GM18498 (cell line): ENCODE measurements around the gene CPXM1.

Experiments used
- ATAC-seq: cut with Tn5 transposase; IDR thresholded peaks from one replicate; pipeline ENCODE4 v1.9.1; 2021; ENCODE audit warnings: mild to moderate bottlenecking, moderate library complexity; ENCODE audit not compliant: unreplicated experiment

The CPXM1 gene

DNA sequence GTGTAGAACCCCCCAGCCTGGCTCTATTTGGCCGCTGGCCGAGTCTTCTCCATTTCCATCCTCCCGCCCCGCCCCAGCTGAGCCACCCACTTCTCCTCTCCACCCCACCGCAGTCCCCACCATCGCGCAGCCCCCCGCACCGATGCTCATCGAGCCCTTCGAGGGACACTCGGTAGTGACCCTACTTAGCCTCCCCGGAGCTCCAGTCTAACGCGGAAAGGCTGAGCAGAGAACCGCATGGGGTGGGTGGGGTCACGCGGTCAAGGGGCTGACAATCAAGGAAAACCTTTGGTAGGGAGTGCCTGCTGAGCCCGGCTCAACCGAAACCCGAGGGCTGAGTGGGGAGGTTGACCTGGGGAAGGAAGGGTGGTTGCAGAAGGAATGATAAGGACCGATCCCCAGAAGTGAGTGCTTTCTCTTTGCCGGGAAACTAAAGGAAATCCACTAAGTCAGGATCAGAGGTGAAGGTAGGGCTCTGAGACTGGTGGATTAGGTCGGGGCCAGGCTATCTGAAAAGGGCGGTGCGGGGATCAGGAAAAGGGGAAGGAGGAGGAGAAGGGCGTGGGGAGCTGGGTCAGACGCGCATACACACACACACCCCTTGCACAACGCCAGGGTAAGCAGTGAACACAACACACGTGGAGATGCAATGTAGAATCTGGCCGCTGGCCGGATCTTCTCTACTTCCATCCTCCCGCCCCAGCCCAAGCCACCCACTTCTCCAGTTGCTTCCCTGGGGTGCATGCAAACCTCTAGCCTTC is 49.8 kb downstream of the CPXM1 start:
- no peak for ATAC-seq

DNA sequence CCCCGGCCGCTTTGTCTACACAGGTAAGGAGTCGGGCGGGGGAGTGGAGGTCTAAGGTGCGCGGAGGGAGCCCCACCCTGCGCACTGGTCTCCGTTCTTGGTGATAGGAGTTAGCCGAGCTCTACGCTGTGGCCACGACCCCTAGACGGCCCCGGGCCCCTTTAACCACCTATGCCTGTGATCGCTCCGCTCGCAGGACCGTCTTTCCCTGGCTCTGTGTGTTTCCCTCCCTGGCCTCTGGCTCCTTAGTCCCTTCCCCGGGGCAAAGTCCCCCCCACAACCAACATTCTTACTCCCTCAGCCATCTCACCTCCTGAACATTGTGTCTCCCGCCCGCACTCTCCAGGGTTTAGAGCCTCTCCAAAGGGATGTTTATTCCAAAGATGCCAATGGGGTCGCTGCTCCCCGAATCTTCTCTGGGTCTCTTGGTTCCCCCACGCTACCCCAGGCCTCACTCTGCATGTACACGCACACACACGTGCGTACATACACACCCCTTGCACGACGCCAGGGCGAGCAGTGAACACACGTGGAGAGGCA is 50.4 kb downstream of the CPXM1 start:
- ATAC-seq = no peak

DNA sequence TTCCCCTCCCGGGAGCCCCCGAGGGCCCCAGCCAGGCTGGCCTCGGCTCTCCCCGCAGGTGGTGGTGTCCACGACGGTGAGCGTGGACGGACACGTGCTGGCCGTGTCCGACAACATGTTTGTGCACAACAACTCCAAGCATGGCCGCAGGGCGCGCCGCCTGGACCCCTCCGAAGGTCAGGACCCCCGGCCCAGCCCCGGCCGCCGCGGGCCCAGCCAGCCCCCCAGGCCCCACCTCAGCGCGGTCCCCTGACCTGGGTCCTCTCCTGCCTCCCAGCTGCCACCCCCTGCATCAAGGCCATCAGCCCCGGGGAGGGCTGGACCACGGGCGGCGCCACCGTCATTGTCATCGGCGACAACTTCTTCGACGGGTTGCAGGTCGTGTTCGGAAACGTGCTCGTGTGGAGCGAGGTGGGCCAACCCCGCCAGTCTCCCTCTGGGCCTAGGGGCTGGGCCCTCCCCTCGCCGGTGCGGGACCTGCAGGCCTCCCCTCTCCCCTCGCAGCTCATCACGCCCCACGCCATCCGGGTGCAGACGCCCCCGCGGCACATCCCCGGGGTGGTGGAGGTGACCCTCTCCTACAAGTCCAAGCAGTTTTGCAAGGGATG is 51.0 kb downstream of the CPXM1 start:
- no peak for ATAC-seq

DNA sequence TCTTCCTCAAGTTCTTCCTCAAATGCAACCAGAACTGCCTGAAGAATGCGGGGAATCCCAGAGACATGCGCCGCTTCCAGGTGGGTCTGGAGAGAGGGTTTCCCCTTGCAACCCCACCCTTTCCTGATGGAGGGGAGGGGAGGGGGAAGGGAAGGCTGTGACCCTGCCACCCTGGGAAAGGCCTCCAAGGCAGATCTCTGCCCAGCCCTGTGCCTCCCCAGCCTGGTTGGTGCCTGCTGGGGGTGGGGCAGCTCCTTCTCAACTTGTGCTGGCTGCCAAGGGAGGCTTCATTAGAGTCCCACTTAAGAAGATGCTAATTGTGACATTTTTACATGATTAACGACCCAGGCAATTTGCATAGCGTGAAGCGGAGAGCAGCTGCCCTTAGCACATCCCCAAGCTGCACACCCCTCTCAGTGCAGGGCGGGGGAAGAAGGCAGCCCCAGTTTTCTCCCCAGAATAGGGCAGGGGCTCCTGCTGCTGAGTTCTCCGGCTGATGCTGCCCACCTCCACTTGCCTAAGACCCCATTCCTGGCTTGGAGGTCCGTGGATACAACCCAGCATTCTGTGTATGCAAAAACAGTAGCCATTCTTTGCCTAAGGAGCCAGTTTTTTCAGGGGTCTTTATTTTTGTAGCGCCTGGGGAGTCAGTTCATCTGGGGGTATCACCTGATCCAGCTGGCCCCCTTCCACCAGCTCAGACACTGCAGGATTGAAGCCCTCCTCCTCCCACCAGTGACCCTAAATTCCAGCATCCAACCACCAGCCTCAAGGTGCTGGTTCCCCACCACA is 51.7 kb downstream of the CPXM1 start:
- no peak for ATAC-seq

DNA sequence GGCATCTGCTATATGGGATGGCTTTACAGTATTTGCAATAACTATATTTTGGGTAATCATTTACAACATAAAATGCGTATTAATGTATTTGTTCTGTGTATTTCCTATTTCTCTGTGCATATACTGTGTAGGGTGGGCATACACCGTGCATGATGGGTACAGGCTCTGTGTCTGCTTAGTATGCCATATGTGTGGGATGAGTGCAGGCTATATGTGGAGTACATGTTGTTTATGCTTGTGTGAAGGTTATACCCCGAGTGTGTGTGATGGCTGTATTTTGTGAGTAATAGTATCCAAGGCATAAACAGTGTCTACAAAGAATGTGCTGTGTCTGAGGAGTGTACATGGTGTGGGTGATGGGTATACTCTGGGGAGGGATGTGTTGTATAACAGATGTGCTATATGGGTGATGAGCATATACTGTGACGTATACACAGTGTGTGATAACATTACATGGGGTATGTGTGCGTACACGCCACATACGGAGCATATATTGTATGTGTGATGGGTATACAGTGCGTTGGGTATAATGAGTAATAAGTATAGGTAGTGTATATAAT is 52.7 kb downstream of the CPXM1 start:
- ATAC-seq = no peak

DNA sequence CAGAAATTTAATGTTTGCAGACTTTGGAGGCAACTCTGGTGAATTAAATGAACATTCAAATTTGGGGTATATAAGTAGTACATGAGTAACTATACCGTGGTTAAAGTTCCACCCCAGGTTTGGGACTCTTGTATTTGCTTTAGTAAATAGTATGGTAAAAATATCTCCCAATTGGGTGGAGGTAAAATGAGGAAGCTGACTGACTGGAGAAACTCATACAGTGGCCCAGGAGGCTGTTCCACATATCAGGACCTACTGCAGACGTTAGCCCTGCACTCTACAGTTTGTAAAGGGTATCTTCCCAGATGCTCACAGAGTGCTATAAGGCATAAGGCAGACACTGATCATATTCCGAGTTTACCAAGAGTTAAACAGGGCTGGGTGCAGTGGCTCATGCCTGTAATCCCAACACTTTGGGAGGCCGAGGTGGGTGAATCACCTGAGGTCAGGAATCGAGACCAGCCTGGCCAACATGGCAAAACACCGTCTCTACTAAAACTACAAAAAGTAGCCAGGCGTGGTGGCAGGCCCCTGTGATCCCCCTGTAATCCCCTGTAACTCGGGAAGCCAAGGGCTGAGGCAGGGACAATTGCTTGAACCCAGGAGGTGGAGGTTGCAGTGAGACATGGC is 53.7 kb downstream of the CPXM1 start:
- ATAC-seq = no peak

DNA sequence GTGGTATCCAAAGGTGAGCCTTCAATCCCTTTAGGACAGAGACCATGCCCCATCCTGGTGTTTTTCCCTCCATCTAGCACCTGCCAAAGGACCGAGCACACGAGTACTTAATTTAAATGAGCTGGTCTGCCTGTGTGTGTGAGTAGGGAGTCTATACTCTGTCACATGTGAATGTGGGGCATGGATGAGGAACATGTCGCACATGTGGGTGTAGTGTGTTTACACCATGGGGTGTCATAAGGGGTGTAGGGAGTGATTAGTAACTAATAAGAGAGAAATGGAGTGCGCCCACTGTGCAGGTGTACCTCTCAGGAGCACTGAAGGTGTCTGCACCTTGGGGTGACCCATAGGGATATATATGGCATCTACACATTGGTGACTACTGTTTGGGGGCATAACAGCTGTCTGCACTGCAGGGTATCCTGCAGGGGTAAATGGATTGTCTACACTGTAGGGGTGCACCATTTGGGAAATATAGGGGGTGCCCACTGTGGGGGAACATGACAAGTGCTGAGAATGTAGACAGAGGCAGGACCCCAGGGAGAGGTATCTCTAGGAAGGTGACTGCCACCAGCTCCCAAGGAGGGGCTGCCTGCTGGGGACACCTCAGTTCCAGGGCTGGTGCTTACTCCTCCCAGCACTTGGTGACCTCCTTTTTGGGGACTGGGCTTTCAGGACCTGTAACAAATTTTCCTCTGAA is 54.3 kb downstream of the CPXM1 start:
- ATAC-seq = no peak

DNA sequence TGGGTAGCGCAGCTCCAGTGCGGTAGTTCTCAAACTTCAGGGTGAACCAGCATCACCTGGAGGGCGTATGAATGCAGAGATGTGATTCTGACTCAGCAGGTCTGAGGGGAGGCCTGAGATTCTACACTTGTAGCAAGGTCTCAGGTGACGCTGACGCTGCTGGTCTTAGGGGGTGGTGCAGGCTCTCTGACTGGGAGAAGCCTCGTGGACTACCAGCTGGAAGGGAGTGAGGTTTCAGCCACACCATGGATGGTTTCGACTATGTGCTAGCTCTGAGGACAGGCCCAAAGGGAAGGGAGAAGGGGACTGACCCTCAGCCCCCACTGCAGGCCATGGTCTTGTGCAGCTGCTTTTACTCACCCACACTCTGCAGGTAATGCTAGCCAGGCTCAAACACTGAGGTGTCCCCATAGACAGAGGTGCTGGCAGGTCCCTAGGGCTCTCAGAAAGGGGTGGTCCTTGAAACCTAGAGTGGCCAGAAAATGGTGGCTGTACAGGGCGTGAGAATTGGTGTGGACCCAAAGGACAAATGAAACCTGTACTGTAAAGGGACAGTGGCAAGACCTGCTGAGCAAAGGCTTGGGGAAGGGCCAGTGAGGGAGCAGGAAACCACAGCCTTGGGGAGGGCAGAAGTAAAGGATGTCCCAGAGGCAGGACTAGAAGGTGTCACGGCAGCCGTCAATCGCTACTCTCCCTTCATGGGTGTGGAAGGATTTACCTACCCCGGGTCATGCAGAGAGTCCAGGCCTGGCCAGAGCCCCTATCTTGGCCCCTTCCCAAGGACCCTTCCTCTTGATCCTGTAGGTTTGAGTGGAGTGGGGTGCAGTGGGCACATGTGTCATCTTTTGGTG is 55.1 kb downstream of the CPXM1 start:
- ATAC-seq = no peak
